SU-DHL-6 (cell line): ENCODE data around the gene MAGEB3.

Experiments used
- H2AFZ ChIP-seq: fragments of 200-600 bp; sonication (generic); 2 replicates; pipeline ENCODE4 v1.6.1; 2014; ENCODE audit warnings: low read depth, mild to moderate bottlenecking, moderate library complexity, mixed read lengths, antibody characterized with exemption, low read length; ENCODE audit not compliant: severe bottlenecking
- H3F3A ChIP-seq: fragments of 200-600 bp; shearing (Covaris generic); 2 replicates; pipeline ENCODE4 v1.6.0; 2016; ENCODE audit warnings: antibody characterized with exemption, mild to moderate bottlenecking; ENCODE audit not compliant: insufficient read depth
- H3K27ac ChIP-seq: fragments of 200-600 bp; sonication (generic); 2 replicates; pipeline ENCODE4 v1.5.1; 2016; ENCODE audit warnings: low read depth, mild to moderate bottlenecking, low read length, moderate library complexity, mixed read lengths
- H3K27me3 ChIP-seq: fragments of 200-600 bp; sonication (generic), shearing (Covaris generic); 2 replicates; pipeline ENCODE4 v1.6.0; 2014; ENCODE audit warnings: mild to moderate bottlenecking, low read length
- H3K36me3 ChIP-seq: fragments of 200-600 bp; sonication (generic); 2 replicates; pipeline ENCODE4 v1.6.1; 2014; ENCODE audit warnings: mild to moderate bottlenecking, low read length, mixed read lengths
- H3K4me2 ChIP-seq: fragments of 300-600, 200-600 bp; shearing (Covaris generic), sonication (generic); 2 replicates; pipeline ENCODE4 v1.6.0; 2014; ENCODE audit warnings: low read length, low read depth, mild to moderate bottlenecking; ENCODE audit not compliant: poor library complexity, severe bottlenecking
- H3K4me3 ChIP-seq: fragments of 200-600 bp; sonication (generic); 2 replicates; pipeline ENCODE4 v1.5.1; 2014; ENCODE audit warnings: antibody characterized with exemption, low read length, mild to moderate bottlenecking, mixed read lengths; ENCODE audit not compliant: insufficient read depth, poor library complexity, severe bottlenecking
- H3K79me2 ChIP-seq: fragments of 200-600 bp; sonication (generic); 2 replicates; pipeline ENCODE4 v1.6.1; 2014; ENCODE audit warnings: mild to moderate bottlenecking, low read length, moderate library complexity; ENCODE audit not compliant: insufficient read depth
- H3K9ac ChIP-seq: fragments of 200-600 bp; sonication (generic); 2 replicates; pipeline ENCODE4 v1.7.0; 2014; ENCODE audit warnings: mild to moderate bottlenecking, low read length
- H3K9me2 ChIP-seq: fragments of 200-600 bp; sonication (generic); replicated peaks from 2 replicates; pipeline ENCODE4 v1.6.1; 2014; ENCODE audit warnings: low read length; ENCODE audit not compliant: insufficient read depth
- H3K9me3 ChIP-seq: fragments of 200-600 bp; sonication (generic); 2 replicates; pipeline ENCODE4 v1.6.1; 2014; ENCODE audit warnings: low read length, mixed read lengths; ENCODE audit not compliant: insufficient read depth
- H4K20me1 ChIP-seq: fragments of 200-600 bp; sonication (generic); 2 replicates; pipeline ENCODE4 v1.6.1; 2014; ENCODE audit warnings: low read depth, mild to moderate bottlenecking, antibody characterized with exemption, low read length, moderate library complexity, mixed read lengths
- CTCF ChIP-seq: fragments of 200-600 bp; sonication (generic); IDR thresholded peaks from one replicate; pipeline ENCODE4 v1.5.1; 2017; ENCODE audit warnings: antibody characterized with exemption, mild to moderate bottlenecking, low read length, moderate library complexity; ENCODE audit not compliant: insufficient read depth, poor library complexity, severe bottlenecking
- EZH2phosphoT487 ChIP-seq: fragments of 200-600 bp; sonication (generic), shearing (Covaris generic); conservative IDR thresholded peaks from 2 replicates; pipeline ENCODE4 v1.6.1; 2018; ENCODE audit warnings: mild to moderate bottlenecking, antibody characterized with exemption, low read length, moderate library complexity, mixed read lengths

Gene MAGEB3

GRCh38 chrX:30196322-30196721, 34.1 kb upstream of the MAGEB3 start:
- H3K79me2 ChIP-seq: no peaks in the 10 kb centered on the region
- H3F3A ChIP-seq: no peaks in the 10 kb centered on the region
- H3K9me2 ChIP-seq: no peaks in the 10 kb centered on the region
- no peak overlapping the region for H3K4me2 ChIP-seq
- H3K9me3 ChIP-seq: no peaks in the 10 kb centered on the region
- no peaks in the 10 kb centered on the region for H4K20me1 ChIP-seq
- no peaks in the 10 kb centered on the region for H3K27me3 ChIP-seq
- H3K36me3 ChIP-seq: no peaks in the 10 kb centered on the region
- TF ChIP-seq CTCF: no peak
- no peak for TF ChIP-seq EZH2phosphoT487
- H3K27ac ChIP-seq: no peak overlapping the region
- H2AFZ ChIP-seq: no peak overlapping the region
- H3K4me3 ChIP-seq: no peak overlapping the region
- no peak overlapping the region for H3K9ac ChIP-seq

- no peak overlapping the region for H3K9ac ChIP-seq
- no peaks in the 10 kb centered on the region for H3K9me2 ChIP-seq
- no peaks in the 10 kb centered on the region for H3K9me3 ChIP-seq
- H3K79me2 ChIP-seq: no peaks in the 10 kb centered on the region
- no peak overlapping the region for H3K4me3 ChIP-seq
- no peaks in the 10 kb centered on the region for H3F3A ChIP-seq
- no peak overlapping the region for H2AFZ ChIP-seq
- no peak overlapping the region for H3K4me2 ChIP-seq
- no peak overlapping the region for H3K27ac ChIP-seq
- no peaks in the 10 kb centered on the region for H3K36me3 ChIP-seq
- TF ChIP-seq EZH2phosphoT487: no peak
- no peaks in the 10 kb centered on the region for H4K20me1 ChIP-seq
- H3K27me3 ChIP-seq: no peaks in the 10 kb centered on the region
Observed at GRCh38 chrX:30212172-30212571, 18.3 kb upstream of the MAGEB3 start.

- Histone ChIP-seq H3K36me3 (no peaks in the 10 kb centered on the region), H3K27me3 (no peaks in the 10 kb centered on the region), H3K9me3 (no peaks in the 10 kb centered on the region), H3K27ac (no peak within 1 kb of the TSS), H3K79me2 (no peaks in the 10 kb centered on the region), H3K9me2 (no peaks in the 10 kb centered on the region), H3K4me3 (no peak within 1 kb of the TSS), H3K4me2 (no peak within 1 kb of the TSS), H3F3A (no peaks in the 10 kb centered on the region), H4K20me1 (no peaks in the 10 kb centered on the region), H3K9ac (no peak within 1 kb of the TSS), H2AFZ (no peak within 1 kb of the TSS)
- no peak for TF ChIP-seq EZH2phosphoT487
- TF ChIP-seq CTCF: no peak
Observed at GRCh38 chrX:30215357-30215843, 15.1 kb upstream of the MAGEB3 start, which contains the start of gene MAGEB2. Gene MAGEB2 (plus strand): TSS chrX:30215563. CDS start chrX:30218581, 3,018 bp downstream.

- Histone ChIP-seq H3K4me3 (no peak overlapping the region), H3K27ac (no peak overlapping the region), H3K79me2 (no peaks in the 10 kb centered on the region), H3K4me2 (no peak overlapping the region), H3K27me3 (no peaks in the 10 kb centered on the region), H3K36me3 (no peaks in the 10 kb centered on the region), H4K20me1 (no peaks in the 10 kb centered on the region), H3K9ac (no peak overlapping the region), H3K9me2 (no peaks in the 10 kb centered on the region), H2AFZ (no peak overlapping the region), H3K9me3 (no peaks in the 10 kb centered on the region), H3F3A (no peaks in the 10 kb centered on the region)
- no peak for TF ChIP-seq EZH2phosphoT487
- no peak for TF ChIP-seq CTCF
Observed at GRCh38 chrX:30217465-30217864, 13.0 kb upstream of the MAGEB3 start.
